NCI-H1417 treated with DMSO at 0.1 percent for 48 hours (cell line): ENCODE data around the gene ELP1.
A peak's percentile ranks its signal among the peaks of the same experiment; 100 is the strongest.
"Not testable (repeated sequence)": the region's sequence is repeated elsewhere in the genome, so short reads cannot be mapped to it uniquely, and the experiment has no call there.

Source experiments
- DNase-seq: peaks from one replicate; lab custom pipeline; 2025; lab: John Stamatoyannopoulos, UW

The ELP1 gene, protein sequence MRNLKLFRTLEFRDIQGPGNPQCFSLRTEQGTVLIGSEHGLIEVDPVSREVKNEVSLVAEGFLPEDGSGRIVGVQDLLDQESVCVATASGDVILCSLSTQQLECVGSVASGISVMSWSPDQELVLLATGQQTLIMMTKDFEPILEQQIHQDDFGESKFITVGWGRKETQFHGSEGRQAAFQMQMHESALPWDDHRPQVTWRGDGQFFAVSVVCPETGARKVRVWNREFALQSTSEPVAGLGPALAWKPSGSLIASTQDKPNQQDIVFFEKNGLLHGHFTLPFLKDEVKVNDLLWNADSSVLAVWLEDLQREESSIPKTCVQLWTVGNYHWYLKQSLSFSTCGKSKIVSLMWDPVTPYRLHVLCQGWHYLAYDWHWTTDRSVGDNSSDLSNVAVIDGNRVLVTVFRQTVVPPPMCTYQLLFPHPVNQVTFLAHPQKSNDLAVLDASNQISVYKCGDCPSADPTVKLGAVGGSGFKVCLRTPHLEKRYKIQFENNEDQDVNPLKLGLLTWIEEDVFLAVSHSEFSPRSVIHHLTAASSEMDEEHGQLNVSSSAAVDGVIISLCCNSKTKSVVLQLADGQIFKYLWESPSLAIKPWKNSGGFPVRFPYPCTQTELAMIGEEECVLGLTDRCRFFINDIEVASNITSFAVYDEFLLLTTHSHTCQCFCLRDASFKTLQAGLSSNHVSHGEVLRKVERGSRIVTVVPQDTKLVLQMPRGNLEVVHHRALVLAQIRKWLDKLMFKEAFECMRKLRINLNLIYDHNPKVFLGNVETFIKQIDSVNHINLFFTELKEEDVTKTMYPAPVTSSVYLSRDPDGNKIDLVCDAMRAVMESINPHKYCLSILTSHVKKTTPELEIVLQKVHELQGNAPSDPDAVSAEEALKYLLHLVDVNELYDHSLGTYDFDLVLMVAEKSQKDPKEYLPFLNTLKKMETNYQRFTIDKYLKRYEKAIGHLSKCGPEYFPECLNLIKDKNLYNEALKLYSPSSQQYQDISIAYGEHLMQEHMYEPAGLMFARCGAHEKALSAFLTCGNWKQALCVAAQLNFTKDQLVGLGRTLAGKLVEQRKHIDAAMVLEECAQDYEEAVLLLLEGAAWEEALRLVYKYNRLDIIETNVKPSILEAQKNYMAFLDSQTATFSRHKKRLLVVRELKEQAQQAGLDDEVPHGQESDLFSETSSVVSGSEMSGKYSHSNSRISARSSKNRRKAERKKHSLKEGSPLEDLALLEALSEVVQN (N-terminal part only)

GRCh38 chr9:108933718-108934322, at the start of gene ELP1:
Gene ELP1, minus strand, starts transcription at chr9:108934124. Its CDS starts 2,978 bp downstream, at chr9:108931146.
- DNase-seq, result peak; percentile 89

GRCh38 chr9:108980893-108981292, 47.0 kb upstream of the ELP1 start:
- DNase-seq, result no peak

DNA sequence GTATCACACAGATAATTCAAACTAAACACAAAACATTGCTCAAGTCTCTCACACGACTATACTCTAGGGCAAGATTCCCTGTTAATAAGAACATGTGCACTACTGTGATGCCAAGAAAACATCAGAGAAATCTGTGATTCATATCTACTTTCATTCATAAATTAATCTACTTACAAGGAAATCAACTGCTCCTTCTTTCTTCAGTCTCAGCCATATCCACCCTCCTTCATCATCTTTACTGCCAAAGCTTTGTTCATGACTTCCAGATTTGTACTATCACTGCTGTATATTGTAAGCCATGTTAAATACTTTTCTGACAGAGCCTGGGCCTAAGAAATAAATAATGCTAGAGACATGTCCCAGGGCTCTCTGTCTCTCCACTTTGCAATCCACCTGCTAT, 44.3 kb upstream of the ELP1 start:
- no peak for DNase-seq

DNA sequence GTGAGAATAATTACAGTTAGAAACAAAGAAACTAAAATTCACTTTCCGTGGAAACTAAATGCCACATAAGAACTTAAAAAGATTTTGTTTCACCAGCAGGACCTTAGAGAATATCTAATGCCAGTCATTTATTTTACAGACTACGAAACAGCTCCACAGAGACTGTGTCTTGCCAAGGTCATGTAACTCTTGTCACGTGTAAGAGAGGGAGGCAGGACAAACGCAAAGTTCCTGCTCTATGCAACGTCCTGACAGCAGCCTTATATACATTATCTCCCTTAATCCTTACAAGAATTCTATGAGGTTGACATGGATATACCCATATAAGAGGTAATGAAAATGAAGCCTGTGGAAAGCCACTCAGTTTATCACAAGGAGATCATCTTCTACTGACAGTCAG, 40.0 kb upstream of the ELP1 start:
- no peak for DNase-seq

DNA sequence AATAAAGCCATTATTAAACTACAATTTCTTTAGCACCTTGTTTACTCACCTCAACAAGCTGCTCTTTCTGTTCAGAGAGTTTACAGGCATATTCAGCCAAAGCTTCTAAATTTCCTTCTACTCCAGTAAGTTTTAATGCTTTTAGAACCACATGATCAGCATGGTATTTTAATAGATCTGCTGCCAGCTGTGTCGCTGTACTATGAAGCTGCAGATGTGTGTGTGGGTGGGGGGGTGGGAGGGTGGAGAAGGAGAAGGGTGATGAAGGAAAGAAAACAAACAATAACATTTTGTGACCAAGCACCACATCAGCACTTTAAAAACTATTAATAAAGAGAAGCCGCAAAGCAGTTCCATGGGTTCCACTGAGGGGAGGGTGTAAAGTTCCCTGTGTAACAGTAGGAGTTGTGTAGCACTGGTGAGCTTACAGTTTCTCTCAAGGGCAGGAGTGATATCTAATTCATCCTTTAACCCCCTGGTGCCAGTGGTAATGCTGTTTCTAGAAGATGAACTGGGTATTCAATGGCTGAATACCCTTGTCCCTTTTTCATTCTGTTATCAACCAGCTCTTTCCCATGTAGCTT, 38.8 kb upstream of the ELP1 start:
- DNase-seq, result no peak

GRCh38 chr9:108972186-108972585, 38.3 kb upstream of the ELP1 start:
- no peak for DNase-seq

- DNase-seq, result not testable (repeated sequence)
Measured at GRCh38 chr9:108971392-108971791, 37.5 kb upstream of the ELP1 start.

DNA sequence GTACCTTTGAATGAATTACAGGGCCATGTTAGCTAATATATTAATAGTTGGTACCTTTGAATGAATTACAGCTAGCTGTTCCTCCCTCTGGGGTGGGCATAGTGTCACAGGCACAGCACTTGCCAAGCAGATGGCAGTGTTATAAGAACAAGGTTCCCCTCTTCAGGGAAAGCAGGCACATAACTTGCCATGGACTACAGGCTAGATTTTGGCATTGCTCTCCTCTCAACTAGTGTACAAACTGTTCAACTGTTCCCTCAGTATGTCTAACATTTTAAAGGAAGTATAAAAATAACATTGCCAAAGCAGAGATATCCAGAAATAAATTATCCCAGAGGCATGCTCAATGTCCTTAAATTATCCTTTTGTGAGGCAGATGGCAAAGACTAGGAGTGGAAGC, 34.0 kb upstream of the ELP1 start:
- DNase-seq, result no peak

- no peak for DNase-seq
Measured at GRCh38 chr9:108963459-108964143, 29.7 kb upstream of the ELP1 start.

DNA sequence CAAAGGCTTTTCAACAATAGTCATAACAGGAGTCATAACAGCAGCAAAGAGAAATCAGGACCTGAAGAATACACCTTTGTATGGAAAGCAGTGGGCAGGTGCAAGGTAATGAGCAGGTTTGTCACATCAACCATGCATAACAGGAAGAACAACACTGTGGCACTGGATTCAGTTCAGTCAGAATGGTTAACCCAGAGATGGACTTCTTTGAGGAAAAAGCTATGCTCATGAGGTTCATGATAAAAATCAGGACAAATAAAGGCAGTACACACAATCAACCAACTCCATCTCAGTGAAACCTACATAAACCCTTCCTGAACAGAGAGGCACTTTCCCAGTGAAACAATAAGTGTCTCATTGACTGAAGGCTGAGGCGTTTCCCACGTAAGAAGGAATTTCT, 27.2 kb upstream of the ELP1 start:
- DNase-seq, result peak; percentile 14

GRCh38 chr9:108960331-108960730, 26.4 kb upstream of the ELP1 start:
- no peak for DNase-seq

DNA sequence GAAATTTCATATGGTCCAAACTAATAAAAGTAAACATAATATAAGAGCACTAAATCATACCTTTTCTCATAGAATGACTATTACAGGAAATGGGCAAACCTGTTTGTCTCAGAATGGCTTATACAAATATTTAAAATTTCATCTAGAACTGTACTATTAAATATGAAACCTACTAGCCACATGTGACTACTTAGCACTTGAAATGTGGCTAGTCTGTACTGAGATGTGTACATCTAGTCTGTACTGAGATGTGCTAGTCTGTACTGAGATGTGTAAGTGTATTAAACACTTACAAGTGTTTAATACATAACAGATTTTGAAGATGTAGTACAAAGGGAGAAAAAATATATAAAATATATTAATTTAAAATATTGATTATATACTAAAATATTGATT, 22.7 kb upstream of the ELP1 start:
- DNase-seq, result no peak

- no peak for DNase-seq
Measured at GRCh38 chr9:108956022-108956630, 22.2 kb upstream of the ELP1 start.

- DNase-seq, result no peak
Measured at GRCh38 chr9:108953983-108954574, 20.2 kb upstream of the ELP1 start.

DNA sequence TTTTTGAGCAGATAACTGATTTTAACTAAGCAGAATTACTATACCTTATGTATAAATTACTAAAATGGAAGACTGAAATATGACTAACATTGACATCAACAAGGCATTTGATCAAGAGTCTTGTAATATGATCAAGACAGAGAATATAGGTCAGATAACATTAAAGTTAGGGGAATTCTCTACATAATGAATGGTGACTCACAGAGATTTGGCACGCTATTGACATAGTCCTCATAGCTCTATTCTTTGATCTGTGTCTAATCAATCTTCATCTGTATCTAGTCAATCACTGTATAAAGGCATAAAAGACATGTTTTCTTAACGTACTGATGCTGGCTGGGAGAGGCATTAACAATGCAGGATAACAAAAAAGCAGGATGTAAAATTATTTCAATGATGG, 17.7 kb upstream of the ELP1 start:
- no peak for DNase-seq

GRCh38 chr9:108950168-108950567, 16.2 kb upstream of the ELP1 start:
- DNase-seq, result no peak

DNA sequence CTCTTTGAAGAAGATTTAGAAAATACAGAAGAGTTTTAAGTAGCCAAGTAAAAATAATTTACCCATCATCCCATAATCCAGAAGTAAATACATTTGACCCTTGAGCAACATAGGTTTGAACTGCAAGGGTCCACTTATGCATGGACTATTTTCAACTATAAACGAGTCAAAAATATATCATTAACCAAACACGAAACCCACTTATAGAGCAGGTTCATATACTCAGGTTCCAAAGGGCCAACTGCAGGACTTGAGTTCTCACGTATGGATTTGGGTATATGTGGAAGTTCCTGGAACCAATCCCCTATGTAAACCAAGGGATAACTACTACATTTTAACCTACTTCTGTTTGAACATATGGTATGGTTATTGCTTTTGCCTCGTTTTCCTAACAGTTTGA, 6.1 kb upstream of the ELP1 start:
- DNase-seq, result no peak

- DNase-seq, result no peak
Measured at GRCh38 chr9:108937561-108938305, 3.8 kb upstream of the ELP1 start.

GRCh38 chr9:108934323-108934893, 484 bp upstream of the ELP1 start, which contains the start of gene ABITRAM:
Gene ABITRAM, plus strand, starts transcription at chr9:108934400. Its CDS starts 87 bp downstream, at chr9:108934487.
- peak; percentile 89 for DNase-seq
